ENCODE data around the gene MBOAT2.

MBOAT2 gene

GRCh38 chr2:8999797-9000196 lies 3.7 kb downstream of the MBOAT2 start:
- peak overlapping the region; percentile 60 for H3K4me2 ChIP-seq (ENCODE audit: low read length)
- peaks cover 45% of the 10 kb centered on the region for H3K4me1 ChIP-seq (ENCODE audit: control insufficient read depth, low read length)
- H3K27ac ChIP-seq (ENCODE audit: low read depth, low read length): no peak overlapping the region
- peaks cover 73% of the 10 kb centered on the region for H3K79me2 ChIP-seq (ENCODE audit: control insufficient read depth, low read length)
- H3K27me3 ChIP-seq (ENCODE audit: control insufficient read depth, low read length): no peaks in the 10 kb centered on the region
- H3K9me2 ChIP-seq (replicated peaks; ENCODE audit: control insufficient read depth, low read length): no peaks in the 10 kb centered on the region
- no peaks in the 10 kb centered on the region for H4K20me1 ChIP-seq (ENCODE audit: control insufficient read depth, insufficient read depth, low read depth, low read length)
- no peak for TF ChIP-seq EZH2phosphoT487 (IDR thresholded peaks at IDR 0.05; ENCODE audit: borderline replicate concordance, low read length)
- no peak for TF ChIP-seq CTCF (IDR thresholded peaks at IDR 0.05; ENCODE audit: low read depth, low read length, poor library complexity, severe bottlenecking)
- H3F3A ChIP-seq (ENCODE audit: control insufficient read depth, insufficient read depth): peaks cover 3% of the 10 kb centered on the region
- H3K9me3 ChIP-seq (ENCODE audit: control insufficient read depth, insufficient read depth, low read length): no peaks in the 10 kb centered on the region
- peak overlapping the region; percentile 22 for H3K4me3 ChIP-seq (ENCODE audit: low read length)
- H3K36me3 ChIP-seq (ENCODE audit: control insufficient read depth, low read length): no peaks in the 10 kb centered on the region

- H4K20me1 ChIP-seq (ENCODE audit: control insufficient read depth, insufficient read depth, low read depth, low read length): no peaks in the 10 kb centered on the region
- H3K79me2 ChIP-seq (ENCODE audit: control insufficient read depth, low read length): peaks cover 78% of the 10 kb centered on the region
- H3K4me2 ChIP-seq (ENCODE audit: low read length): no peak overlapping the region
- H3K9me3 ChIP-seq (ENCODE audit: control insufficient read depth, insufficient read depth, low read length): no peaks in the 10 kb centered on the region
- no peak overlapping the region for H3K27ac ChIP-seq (ENCODE audit: low read depth, low read length)
- TF ChIP-seq EZH2phosphoT487 (IDR thresholded peaks at IDR 0.05; ENCODE audit: borderline replicate concordance, low read length): no peak
- no peaks in the 10 kb centered on the region for H3K27me3 ChIP-seq (ENCODE audit: control insufficient read depth, low read length)
- H3K4me1 ChIP-seq (ENCODE audit: control insufficient read depth, low read length): peaks cover 37% of the 10 kb centered on the region
- H3K9me2 ChIP-seq (replicated peaks; ENCODE audit: control insufficient read depth, low read length): no peaks in the 10 kb centered on the region
- peaks cover 3% of the 10 kb centered on the region for H3F3A ChIP-seq (ENCODE audit: control insufficient read depth, insufficient read depth)
- H3K4me3 ChIP-seq (ENCODE audit: low read length): no peak overlapping the region
- no peaks in the 10 kb centered on the region for H3K36me3 ChIP-seq (ENCODE audit: control insufficient read depth, low read length)
Measured at GRCh38 chr2:8999102-8999446, 4.4 kb downstream of the MBOAT2 start.

DNA sequence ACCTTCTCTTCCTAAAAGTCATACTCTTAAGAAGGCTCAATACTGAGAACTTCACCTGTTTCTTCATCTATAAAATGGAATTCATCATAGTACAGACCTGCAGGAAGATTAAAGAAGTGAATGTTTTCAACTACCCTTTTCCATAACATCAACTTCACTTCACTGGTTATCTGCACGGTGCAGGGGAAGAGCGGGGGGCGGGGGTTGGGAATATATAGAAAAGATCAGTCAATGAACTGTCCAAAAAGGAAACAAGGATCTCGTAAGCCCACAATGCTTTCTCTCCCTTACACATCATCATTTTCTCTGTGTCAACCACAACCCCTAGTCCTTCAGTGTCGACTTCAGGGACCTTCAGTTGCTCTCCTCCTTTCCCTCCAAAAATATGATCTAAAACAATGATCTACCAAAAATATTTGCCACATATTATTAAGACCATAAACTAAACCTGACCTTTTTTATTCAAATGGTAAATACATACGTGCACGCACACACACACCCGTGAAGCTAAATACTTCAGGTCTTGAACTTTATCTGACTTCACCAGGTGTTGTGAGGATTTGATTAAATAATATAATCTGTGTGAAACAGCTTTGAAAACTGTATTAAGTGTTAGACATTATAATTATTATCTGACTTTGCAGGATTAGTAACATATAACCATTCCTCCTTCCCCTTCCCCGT lies 4.9 kb downstream of the MBOAT2 start:
- no peaks in the 10 kb centered on the region for H4K20me1 ChIP-seq (ENCODE audit: control insufficient read depth, insufficient read depth, low read depth, low read length)
- peaks cover 3% of the 10 kb centered on the region for H3F3A ChIP-seq (ENCODE audit: control insufficient read depth, insufficient read depth)
- no peak overlapping the region for H3K4me2 ChIP-seq (ENCODE audit: low read length)
- no peak overlapping the region for H3K27ac ChIP-seq (ENCODE audit: low read depth, low read length)
- peaks cover 36% of the 10 kb centered on the region for H3K4me1 ChIP-seq (ENCODE audit: control insufficient read depth, low read length)
- no peaks in the 10 kb centered on the region for H3K9me3 ChIP-seq (ENCODE audit: control insufficient read depth, insufficient read depth, low read length)
- peaks cover 83% of the 10 kb centered on the region for H3K79me2 ChIP-seq (ENCODE audit: control insufficient read depth, low read length)
- H3K27me3 ChIP-seq (ENCODE audit: control insufficient read depth, low read length): no peaks in the 10 kb centered on the region
- TF ChIP-seq CTCF (IDR thresholded peaks at IDR 0.05; ENCODE audit: low read depth, low read length, poor library complexity, severe bottlenecking) (no peak), EZH2phosphoT487 (IDR thresholded peaks at IDR 0.05; ENCODE audit: borderline replicate concordance, low read length) (no peak)
- H3K36me3 ChIP-seq (ENCODE audit: control insufficient read depth, low read length): no peaks in the 10 kb centered on the region
- H3K4me3 ChIP-seq (ENCODE audit: low read length): no peak overlapping the region
- no peaks in the 10 kb centered on the region for H3K9me2 ChIP-seq (replicated peaks; ENCODE audit: control insufficient read depth, low read length)

DNA sequence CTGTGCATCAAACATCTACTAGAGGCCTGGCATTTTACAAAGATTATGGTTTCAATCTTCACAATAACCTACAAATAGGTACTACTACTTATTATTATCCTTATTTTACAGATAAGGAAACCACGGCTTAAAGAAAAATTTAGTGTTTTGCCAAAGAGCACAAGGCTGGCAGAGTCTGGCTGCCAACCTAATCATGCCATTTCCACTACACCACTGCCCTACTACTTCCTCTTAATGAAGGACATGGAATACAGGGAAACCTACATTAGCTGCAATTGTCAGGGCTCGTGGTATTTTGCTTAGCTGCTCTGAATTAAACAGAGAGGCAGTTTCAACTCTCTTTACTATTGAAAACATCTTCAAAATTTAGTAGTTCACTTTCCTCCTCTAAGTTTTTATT lies 5.9 kb downstream of the MBOAT2 start:
- Histone ChIP-seq H3K4me1 (ENCODE audit: control insufficient read depth, low read length) (peaks cover 32% of the 10 kb centered on the region), H3K36me3 (ENCODE audit: control insufficient read depth, low read length) (no peaks in the 10 kb centered on the region), H3K4me2 (ENCODE audit: low read length) (no peak overlapping the region), H3K79me2 (ENCODE audit: control insufficient read depth, low read length) (peaks cover 84% of the 10 kb centered on the region), H3K9me3 (ENCODE audit: control insufficient read depth, insufficient read depth, low read length) (no peaks in the 10 kb centered on the region), H3K9me2 (replicated peaks; ENCODE audit: control insufficient read depth, low read length) (no peaks in the 10 kb centered on the region), H3K4me3 (ENCODE audit: low read length) (no peak overlapping the region), H3K27me3 (ENCODE audit: control insufficient read depth, low read length) (no peaks in the 10 kb centered on the region), H3K27ac (ENCODE audit: low read depth, low read length) (no peak overlapping the region), H4K20me1 (ENCODE audit: control insufficient read depth, insufficient read depth, low read depth, low read length) (no peaks in the 10 kb centered on the region), H3F3A (ENCODE audit: control insufficient read depth, insufficient read depth) (peaks cover 3% of the 10 kb centered on the region)
- TF ChIP-seq EZH2phosphoT487 (IDR thresholded peaks at IDR 0.05; ENCODE audit: borderline replicate concordance, low read length) (no peak), CTCF (IDR thresholded peaks at IDR 0.05; ENCODE audit: low read depth, low read length, poor library complexity, severe bottlenecking) (no peak)
